Mesenchymal stem cell (in vitro differentiated cells and primary cell): ENCODE results near the gene WNT5B.

Source experiments
- DNase-seq: peaks from one replicate; pipeline ENCODE4 v3.0.0-alpha.2; 2013
- H2AFZ ChIP-seq: one replicate; pipeline ENCODE4 v1.6.1; 2013; ENCODE audit warnings: low read depth, mild to moderate bottlenecking, control low read depth, inconsistent platforms, low read length, moderate library complexity
- H2AK5ac ChIP-seq: 2 replicates; pipeline ENCODE4 v1.6.1; 2013; ENCODE audit warnings: low read length, moderate library complexity, mild to moderate bottlenecking, inconsistent platforms; ENCODE audit not compliant: severe bottlenecking
- H2BK120ac ChIP-seq: one replicate; pipeline ENCODE4 v1.6.1; 2013; ENCODE audit warnings: low read depth, mild to moderate bottlenecking, inconsistent platforms, low read length, moderate library complexity
- H2BK12ac ChIP-seq, 2 experiments: one replicate each; pipeline ENCODE4 v1.6.1; 2013; ENCODE audit warnings: inconsistent platforms in 2 of 2, low read length in 2 of 2, mild to moderate bottlenecking in 2 of 2, moderate library complexity in 2 of 2, control low read depth in 1 of 2
- H2BK15ac ChIP-seq: one replicate; pipeline ENCODE4 v1.6.1; 2013; ENCODE audit warnings: mild to moderate bottlenecking, low read depth, inconsistent platforms; ENCODE audit not compliant: poor library complexity, severe bottlenecking
- H2BK5ac ChIP-seq: 2 replicates; pipeline ENCODE4 v1.6.1; 2013; ENCODE audit warnings: low read depth, mild to moderate bottlenecking, low read length, control low read depth, inconsistent platforms; ENCODE audit not compliant: poor library complexity, severe bottlenecking
- H3K14ac ChIP-seq, 2 experiments: one replicate each; pipeline ENCODE4 v1.6.1; 2013; ENCODE audit warnings: inconsistent platforms in 2 of 2, low read length in 2 of 2, control low read depth in 1 of 2, mild to moderate bottlenecking in 1 of 2, moderate library complexity in 1 of 2
- H3K18ac ChIP-seq, 2 experiments: one replicate each; pipeline ENCODE4 v1.6.1; 2013; ENCODE audit warnings: inconsistent platforms in 2 of 2, low read length in 2 of 2, control low read depth in 1 of 2, low read depth in 1 of 2, mild to moderate bottlenecking in 1 of 2
- H3K23ac ChIP-seq, 2 experiments: one replicate each; pipeline ENCODE4 v1.6.1; 2013; ENCODE audit warnings: inconsistent platforms in 2 of 2, low read length in 2 of 2, mild to moderate bottlenecking in 2 of 2, moderate library complexity in 2 of 2, control low read depth in 1 of 2
- H3K27ac ChIP-seq: 2 replicates; pipeline ENCODE4 v1.5.1; 2013; ENCODE audit warnings: mild to moderate bottlenecking, moderate library complexity, low read length, control low read depth, inconsistent platforms; ENCODE audit not compliant: poor library complexity, severe bottlenecking
- H3K27me3 ChIP-seq, 2 experiments: 2 replicates each; pipeline versions ENCODE4 v1.6.1 to v1.7.0; 2013; ENCODE audit warnings: low read length in 2 of 2, mild to moderate bottlenecking in 2 of 2, moderate library complexity in 2 of 2, control low read depth in 1 of 2, inconsistent platforms in 1 of 2; ENCODE audit not compliant: control insufficient read depth in 1 of 2, insufficient read depth in 1 of 2
- H3K36me3 ChIP-seq, 2 experiments: 2 replicates each; pipeline versions ENCODE4 v1.6.1 to v1.7.0; 2013; ENCODE audit warnings: low read length in 2 of 2, control low read depth in 1 of 2, inconsistent platforms in 1 of 2, low read depth in 1 of 2, mild to moderate bottlenecking in 1 of 2; ENCODE audit not compliant: insufficient read depth in 2 of 2, control insufficient read depth in 1 of 2
- H3K4ac ChIP-seq, 2 experiments: one replicate each; pipeline ENCODE4 v1.6.1; 2013; ENCODE audit warnings: inconsistent platforms in 2 of 2, low read length in 2 of 2, mild to moderate bottlenecking in 2 of 2, moderate library complexity in 2 of 2, control low read depth in 1 of 2, low read depth in 1 of 2
- H3K4me1 ChIP-seq: 2 replicates; pipeline ENCODE4 v1.6.1; 2013; ENCODE audit warnings: low read depth, low read length, control low read depth; ENCODE audit not compliant: control insufficient read depth, insufficient read depth
- H3K4me2 ChIP-seq: 2 replicates; pipeline ENCODE4 v1.6.1; 2013; ENCODE audit warnings: low read length, mild to moderate bottlenecking, inconsistent platforms; ENCODE audit not compliant: poor library complexity, severe bottlenecking
- H3K4me3 ChIP-seq, 2 experiments: 2 replicates each; pipeline versions ENCODE4 v1.5.1 to v1.7.0; 2013; ENCODE audit warnings: low read length in 2 of 2, mild to moderate bottlenecking in 2 of 2, control low read depth in 1 of 2, low read depth in 1 of 2; ENCODE audit not compliant: insufficient read depth in 1 of 2
- H3K79me1 ChIP-seq: replicated peaks from 2 replicates; pipeline ENCODE4 v1.6.1; 2013; ENCODE audit warnings: mild to moderate bottlenecking, control low read depth, low read length, inconsistent platforms; ENCODE audit not compliant: poor library complexity, severe bottlenecking
- H3K9ac ChIP-seq: 2 replicates; pipeline ENCODE4 v1.7.0; 2013; ENCODE audit warnings: mild to moderate bottlenecking, low read length, moderate library complexity
- H3K9me3 ChIP-seq: 2 replicates; pipeline ENCODE4 v1.7.0; 2013; ENCODE audit warnings: mild to moderate bottlenecking, low read length; ENCODE audit not compliant: control insufficient read depth
- H4K8ac ChIP-seq: one replicate; pipeline ENCODE4 v1.6.1; 2013; ENCODE audit warnings: inconsistent platforms, mild to moderate bottlenecking, low read length, moderate library complexity
- H4K91ac ChIP-seq: one replicate; pipeline ENCODE4 v1.6.1; 2013; ENCODE audit warnings: mild to moderate bottlenecking, low read length, inconsistent platforms
- WGBS: methylation state at CpG from one replicate; pipeline ENCODE4 v1.1.7; 2013; ENCODE audit warnings: mixed read lengths; 5-methylcytosine and 5-hydroxymethylcytosine counted together

The WNT5B gene

GRCh38 chr12:1581973-1582708, 46.9 kb upstream of the WNT5B start:
- no peak overlapping the region for H3K18ac ChIP-seq
- H3K79me1 ChIP-seq = peaks cover 17% of the 10 kb centered on the region
- H4K8ac ChIP-seq = no peak overlapping the region
- peak overlapping the region; percentile 63 for H3K9ac ChIP-seq
- no peak overlapping the region for H2BK12ac ChIP-seq
- H2BK5ac ChIP-seq = no peak overlapping the region
- no peak overlapping the region for H3K4ac ChIP-seq
- no peak overlapping the region for H2AFZ ChIP-seq
- H2AK5ac ChIP-seq = no peak overlapping the region
- H4K91ac ChIP-seq = no peak overlapping the region
- H2BK120ac ChIP-seq = no peak overlapping the region
- H3K27ac ChIP-seq = no peak overlapping the region
- H3K23ac ChIP-seq = no peak overlapping the region
- no peak for DNase-seq
- no peaks in the 10 kb centered on the region for H3K27me3 ChIP-seq
- no peak overlapping the region for H3K4me2 ChIP-seq
- H3K9me3 ChIP-seq = no peaks in the 10 kb centered on the region
- H3K36me3 ChIP-seq = peaks cover 0 to 8% of the 10 kb centered on the region in 2 experiments
- H2BK15ac ChIP-seq = no peak overlapping the region
- peaks cover 14% of the 10 kb centered on the region for H3K4me1 ChIP-seq
- H3K4me3 ChIP-seq = no peak overlapping the region
- H3K14ac ChIP-seq = no peak overlapping the region
- 87% methylated on average over 10 of the region's 11 CpGs for whole genome bisulfite sequencing

GRCh38 chr12:1582709-1583050, 46.4 kb upstream of the WNT5B start:
- H2BK120ac ChIP-seq = no peak overlapping the region
- peak overlapping the region; percentile 12 for H2AK5ac ChIP-seq
- H3K4me2 ChIP-seq = no peak overlapping the region
- H3K14ac ChIP-seq = no peak overlapping the region
- no peak overlapping the region for H3K18ac ChIP-seq
- H2BK15ac ChIP-seq = no peak overlapping the region
- peaks cover 18% of the 10 kb centered on the region for H3K79me1 ChIP-seq
- H3K36me3 ChIP-seq = peaks cover 0 to 8% of the 10 kb centered on the region in 2 experiments
- no peak for DNase-seq
- H3K27me3 ChIP-seq = no peaks in the 10 kb centered on the region
- no peak overlapping the region for H2AFZ ChIP-seq
- no peak overlapping the region for H3K4me3 ChIP-seq
- H4K8ac ChIP-seq = no peak overlapping the region
- peak overlapping the region; percentile 63 for H3K9ac ChIP-seq
- WGBS = 85% methylated on average over 2 of the region's 4 CpGs
- H3K4me1 ChIP-seq = peaks cover 14% of the 10 kb centered on the region
- no peak overlapping the region for H4K91ac ChIP-seq
- H2BK5ac ChIP-seq = no peak overlapping the region
- H2BK12ac ChIP-seq = peak overlapping the region in 1 of 2 experiments; percentile 37
- no peaks in the 10 kb centered on the region for H3K9me3 ChIP-seq
- H3K4ac ChIP-seq = no peak overlapping the region
- no peak overlapping the region for H3K23ac ChIP-seq
- H3K27ac ChIP-seq = no peak overlapping the region

GRCh38 chr12:1583421-1584078, 45.5 kb upstream of the WNT5B start:
- no peak overlapping the region for H3K14ac ChIP-seq
- no peak overlapping the region for H3K4ac ChIP-seq
- peak overlapping the region; percentile 63 for H3K9ac ChIP-seq
- peak overlapping the region in 1 of 2 experiments; percentile 46 for H3K4me3 ChIP-seq
- no peak overlapping the region for H2AK5ac ChIP-seq
- no peak overlapping the region for H2BK5ac ChIP-seq
- no peaks in the 10 kb centered on the region for H3K9me3 ChIP-seq
- DNase-seq = peak; percentile 89
- H4K8ac ChIP-seq = no peak overlapping the region
- no peak overlapping the region for H3K27ac ChIP-seq
- no peak overlapping the region for H2BK12ac ChIP-seq
- no peaks in the 10 kb centered on the region for H3K27me3 ChIP-seq
- no peak overlapping the region for H2BK120ac ChIP-seq
- H4K91ac ChIP-seq = no peak overlapping the region
- no peak overlapping the region for H2BK15ac ChIP-seq
- no peak overlapping the region for H3K23ac ChIP-seq
- no peak overlapping the region for H3K4me2 ChIP-seq
- 0% methylated on average over 3 of the region's 6 CpGs for WGBS
- H3K4me1 ChIP-seq = peaks cover 14% of the 10 kb centered on the region
- H3K18ac ChIP-seq = no peak overlapping the region
- peaks cover 18% of the 10 kb centered on the region for H3K79me1 ChIP-seq
- no peak overlapping the region for H2AFZ ChIP-seq
- peaks cover 0 to 8% of the 10 kb centered on the region in 2 experiments for H3K36me3 ChIP-seq

GRCh38 chr12:1584326-1584725, 44.7 kb upstream of the WNT5B start:
- no peak overlapping the region for H4K8ac ChIP-seq
- H3K4ac ChIP-seq = no peak overlapping the region
- H3K27ac ChIP-seq = no peak overlapping the region
- H3K4me1 ChIP-seq = peaks cover 12% of the 10 kb centered on the region
- H3K9ac ChIP-seq = no peak overlapping the region
- H3K23ac ChIP-seq = no peak overlapping the region
- H3K14ac ChIP-seq = no peak overlapping the region
- H3K79me1 ChIP-seq = peaks cover 16% of the 10 kb centered on the region
- no peak overlapping the region for H3K18ac ChIP-seq
- H2BK120ac ChIP-seq = no peak overlapping the region
- H2AK5ac ChIP-seq = no peak overlapping the region
- WGBS = 71% methylated on average over 4 of the region's 4 CpGs
- H2BK12ac ChIP-seq = peak overlapping the region in 1 of 2 experiments; percentile 35
- H4K91ac ChIP-seq = no peak overlapping the region
- H2BK15ac ChIP-seq = no peak overlapping the region
- no peak overlapping the region for H2BK5ac ChIP-seq
- no peak overlapping the region for H3K4me2 ChIP-seq
- H2AFZ ChIP-seq = no peak overlapping the region
- H3K9me3 ChIP-seq = no peaks in the 10 kb centered on the region
- no peak for DNase-seq
- no peak overlapping the region for H3K4me3 ChIP-seq
- no peaks in the 10 kb centered on the region for H3K27me3 ChIP-seq
- peaks cover 0 to 11% of the 10 kb centered on the region in 2 experiments for H3K36me3 ChIP-seq
